ENCODE results near the gene PLCB3.

DNA sequence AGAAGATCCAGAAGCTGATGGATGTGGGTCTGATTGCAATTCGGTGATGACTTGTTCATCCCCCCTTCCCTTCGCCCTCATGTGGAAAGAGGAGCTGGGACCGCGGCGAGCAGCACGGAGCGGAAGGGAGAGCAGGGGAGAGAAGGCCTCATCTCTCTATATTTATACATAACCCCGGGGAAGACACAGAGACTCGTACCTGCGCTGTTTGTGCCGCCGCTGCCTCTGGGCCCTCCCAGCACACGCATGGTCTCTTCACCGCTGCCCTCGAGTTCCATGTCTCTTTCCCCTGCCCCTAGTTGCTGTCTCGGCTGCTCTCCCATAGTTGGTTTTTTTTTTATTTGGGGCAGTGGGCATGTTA, 47.3 kb upstream of the PLCB3 start:
- TF ChIP-seq, protein P1, sequence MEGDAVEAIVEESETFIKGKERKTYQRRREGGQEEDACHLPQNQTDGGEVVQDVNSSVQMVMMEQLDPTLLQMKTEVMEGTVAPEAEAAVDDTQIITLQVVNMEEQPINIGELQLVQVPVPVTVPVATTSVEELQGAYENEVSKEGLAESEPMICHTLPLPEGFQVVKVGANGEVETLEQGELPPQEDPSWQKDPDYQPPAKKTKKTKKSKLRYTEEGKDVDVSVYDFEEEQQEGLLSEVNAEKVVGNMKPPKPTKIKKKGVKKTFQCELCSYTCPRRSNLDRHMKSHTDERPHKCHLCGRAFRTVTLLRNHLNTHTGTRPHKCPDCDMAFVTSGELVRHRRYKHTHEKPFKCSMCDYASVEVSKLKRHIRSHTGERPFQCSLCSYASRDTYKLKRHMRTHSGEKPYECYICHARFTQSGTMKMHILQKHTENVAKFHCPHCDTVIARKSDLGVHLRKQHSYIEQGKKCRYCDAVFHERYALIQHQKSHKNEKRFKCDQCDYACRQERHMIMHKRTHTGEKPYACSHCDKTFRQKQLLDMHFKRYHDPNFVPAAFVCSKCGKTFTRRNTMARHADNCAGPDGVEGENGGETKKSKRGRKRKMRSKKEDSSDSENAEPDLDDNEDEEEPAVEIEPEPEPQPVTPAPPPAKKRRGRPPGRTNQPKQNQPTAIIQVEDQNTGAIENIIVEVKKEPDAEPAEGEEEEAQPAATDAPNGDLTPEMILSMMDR (IDR thresholded peaks at IDR 0.05; ENCODE audit: insufficient read depth, low read depth, low read length), result no peak
- TF ChIP-seq EZH2 (IDR thresholded peaks at IDR 0.05; ENCODE audit: insufficient read depth, low read length), result no peak

All from astrocyte (in vitro differentiated cells and primary cell).